ENCODE data around the gene NEB. TPM values are rescaled to one million over a fixed set of nuclear protein-coding genes. Genes with fewer than 3 reads are reported as not detected.
A peak's percentile ranks its signal among the peaks of the same experiment; 100 is the strongest.

NEB gene
- total and polyA plus RNA-seq, 2 of the 13 experiments (the other 11 are each of a cell fraction or from before 2014, with no cell fraction given) = 0.21 to 0.24 TPM

- CTCF ChIA-PET (ENCODE audit: low intra/inter-chr PET ratio, low total read pairs) = no interaction called here
- 19% methylated on average over 3 of the region's 3 CpGs for WGBS (ENCODE audit: low lambda C conversion rate)
- H4K20me1 ChIP-seq (ENCODE audit: insufficient read depth, low read length) = no peaks in the 10 kb centered on the region
- ATAC-seq = no peak
- in situ Hi-C loops (cut with HindIII; ENCODE audit: extremely low pct_ligation_motif_present, low pct_unique_long_range_greater_than_20kb) (no loop called here), intact Hi-C loops (cut with micrococcal nuclease; ENCODE audit: unreplicated experiment) (no loop called here)
- H3K27ac ChIP-seq (ENCODE audit: extremely low read length, insufficient read depth, low read length) = no peak overlapping the region
- H3K27me3 ChIP-seq (ENCODE audit: control insufficient read depth in 1 of 2, insufficient read depth in 2 of 2, low read length in 2 of 2) = peaks cover 1 to 17% of the 10 kb centered on the region in 2 experiments; a peak in 3 of 5 replicates
- POLR2A ChIA-PET = no interaction called here
- H2AFZ ChIP-seq (ENCODE audit: low read length) = no peak overlapping the region
- H3K36me3 ChIP-seq (replicated peaks in 1 of 2; ENCODE audit: control insufficient read depth in 1 of 2, insufficient read depth in 2 of 2, low read length in 2 of 2) = no peaks in the 10 kb centered on the region
- H3K4me1 ChIP-seq (ENCODE audit: insufficient read depth, low read length) = no peaks in the 10 kb centered on the region
- no peaks in the 10 kb centered on the region for H3K79me2 ChIP-seq (ENCODE audit: insufficient read depth, low read length)
- peak; percentile 30 for FAIRE-seq
- no peak overlapping the region for H3K9ac ChIP-seq (ENCODE audit: insufficient read depth, low read depth, low read length)
- no peak overlapping the region for H3K4me2 ChIP-seq (ENCODE audit: low read depth, low read length)
- TF ChIP-seq RFXAP (CRISPR knock-in tag; IDR thresholded peaks at IDR 0.05; ENCODE audit: borderline replicate concordance) = no peak
- no peak for TF ChIP-seq ELF3 (CRISPR knock-in tag; IDR thresholded peaks at IDR 0.05)
- TF ChIP-seq MIER2 (CRISPR knock-in tag; IDR thresholded peaks at IDR 0.05) = no peak
- TF ChIP-seq ZBTB10 (CRISPR knock-in tag; IDR thresholded peaks at IDR 0.05; ENCODE audit: borderline replicate concordance) = no peak
- TF ChIP-seq HNF4A (CRISPR knock-in tag; IDR thresholded peaks at IDR 0.05) = no peak
- no peak for TF ChIP-seq SCMH1 (CRISPR knock-in tag; IDR thresholded peaks at IDR 0.05; ENCODE audit: borderline replicate concordance)
- TF ChIP-seq PHF20 (CRISPR knock-in tag; IDR thresholded peaks at IDR 0.05) = no peak
- no peak for TF ChIP-seq TRAFD1 (CRISPR knock-in tag; IDR thresholded peaks at IDR 0.05; ENCODE audit: borderline replicate concordance)
- no peak for TF ChIP-seq ZHX1 (CRISPR knock-in tag; IDR thresholded peaks at IDR 0.05; ENCODE audit: low read depth)
- no peak for TF ChIP-seq ZNF251 (CRISPR knock-in tag; IDR thresholded peaks at IDR 0.05)
- no peak for TF ChIP-seq NRL (CRISPR knock-in tag; IDR thresholded peaks at IDR 0.05; ENCODE audit: borderline replicate concordance)
- TF ChIP-seq SIX4 (CRISPR knock-in tag; IDR thresholded peaks at IDR 0.05) = no peak
- no peak for TF ChIP-seq DZIP1 (CRISPR knock-in tag; IDR thresholded peaks at IDR 0.05)
- no peak for TF ChIP-seq ZNF30 (CRISPR knock-in tag; IDR thresholded peaks at IDR 0.05)
- TF ChIP-seq WIZ (CRISPR knock-in tag; IDR thresholded peaks at IDR 0.05) = no peak
- TF ChIP-seq ZNF205 (CRISPR knock-in tag; IDR thresholded peaks at IDR 0.05) = no peak
- DNase-seq (ENCODE audit: low spot score) = no peak
- H3K4me3 ChIP-seq (replicated peaks in 1 of 3; ENCODE audit: insufficient read depth in 1 of 3, low read depth in 2 of 3, low read length in 3 of 3) = no peak overlapping the region
- BruUV-seq (replicated peaks) = no TSS peak
- no peaks in the 10 kb centered on the region for H3K9me3 ChIP-seq (ENCODE audit: low read length)
Observed at GRCh38 chr2:151681051-151681450, 53.2 kb downstream of the NEB start.
